Measurements from ENCODE around the gene DOK6. TPM values are rescaled to one million over a fixed set of nuclear protein-coding genes. Genes with fewer than 3 reads are reported as not detected.

DOK6 gene
- total RNA-seq, 1 experiment from 2014 or later, result not detected

- DNase-seq (ENCODE audit: low read depth), result no peak
These were observed 34.3 kb downstream of the DOK6 start for GRCh38 chr18:69435000-69435399.

DNA sequence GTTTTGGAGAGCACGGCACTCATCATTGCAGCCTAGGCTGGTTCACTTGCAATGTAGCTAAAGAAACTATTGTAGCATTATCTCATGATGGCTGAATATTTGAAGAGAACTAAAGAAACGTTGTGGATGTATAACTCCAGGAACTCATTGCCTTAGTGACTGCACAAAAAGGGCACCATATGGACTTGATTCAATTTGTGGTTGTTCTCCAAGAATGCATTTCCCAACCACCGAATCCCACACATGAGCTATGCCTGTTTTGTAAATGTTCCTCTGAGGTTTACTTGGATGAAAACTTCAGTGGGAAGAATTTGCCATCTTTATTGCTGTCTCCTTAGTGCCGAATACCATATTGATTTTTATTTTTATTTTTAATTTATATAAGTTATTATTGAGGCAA lies 43.5 kb downstream of the DOK6 start:
- DNase-seq (ENCODE audit: low read depth), result peak; percentile 11

- no peak for DNase-seq (ENCODE audit: low read depth)
These were observed 47.2 kb downstream of the DOK6 start for GRCh38 chr18:69447886-69448285.

GRCh38 chr18:69455125-69455524 lies 54.4 kb downstream of the DOK6 start:
- no peak for DNase-seq (ENCODE audit: low read depth)

- DNase-seq (ENCODE audit: low read depth), result peak; percentile 81
These were observed 68.8 kb downstream of the DOK6 start for GRCh38 chr18:69469444-69469919.

DNA sequence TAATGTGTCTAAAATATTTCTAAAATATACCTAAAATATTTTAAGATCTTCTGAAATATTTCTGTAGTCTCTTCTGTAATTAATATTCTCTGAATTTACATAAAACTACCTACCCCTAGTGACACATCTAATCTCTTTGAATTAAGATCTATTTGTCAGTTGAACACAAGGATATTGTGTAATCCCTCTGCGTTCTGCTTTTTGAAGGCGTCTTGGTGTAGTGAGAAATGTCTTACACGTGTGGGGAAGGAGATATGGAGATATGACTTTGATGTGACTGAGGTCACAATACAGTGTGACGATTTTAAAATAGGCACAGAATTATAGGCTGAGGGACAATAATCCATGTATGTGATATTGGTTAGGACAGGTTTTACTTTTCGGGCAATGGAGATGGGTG lies 79.8 kb downstream of the DOK6 start:
- no peak for DNase-seq (ENCODE audit: low read depth)

DNA sequence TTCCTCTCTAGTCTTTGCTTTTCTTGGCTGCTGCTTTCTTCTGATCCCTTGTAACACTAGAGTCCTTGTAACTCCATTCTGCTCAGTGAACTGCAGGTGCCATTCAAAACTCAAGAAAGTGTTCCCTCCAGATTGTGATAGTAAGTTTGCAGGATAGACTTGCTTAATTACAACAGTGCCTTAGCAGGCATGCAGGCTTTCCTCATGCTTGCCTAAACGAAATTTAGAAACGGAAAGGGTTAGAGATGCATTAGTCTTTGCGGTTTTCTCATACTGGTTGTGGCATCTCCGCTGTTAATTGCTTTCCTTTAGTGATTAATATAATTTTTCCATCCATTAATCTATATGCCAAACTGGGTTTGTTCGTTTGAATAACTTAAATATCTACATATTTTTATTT lies 82.9 kb downstream of the DOK6 start:
- DNase-seq (ENCODE audit: low read depth), result no peak

- peak; percentile 29 for DNase-seq (ENCODE audit: low read depth)
These were observed 84.2 kb downstream of the DOK6 start for GRCh38 chr18:69484699-69485396.

- DNase-seq (ENCODE audit: low read depth), result no peak
These were observed 87.1 kb downstream of the DOK6 start for GRCh38 chr18:69487488-69488394.

GRCh38 chr18:69490072-69490471 lies 89.4 kb downstream of the DOK6 start:
- no peak for DNase-seq (ENCODE audit: low read depth)

GRCh38 chr18:69490813-69491212 lies 90.1 kb downstream of the DOK6 start:
- DNase-seq (ENCODE audit: low read depth), result peak; percentile 75

- no peak for DNase-seq (ENCODE audit: low read depth)
These were observed 90.9 kb downstream of the DOK6 start for GRCh38 chr18:69491576-69491975.

GRCh38 chr18:69492861-69493260 lies 92.2 kb downstream of the DOK6 start:
- no peak for DNase-seq (ENCODE audit: low read depth)

- no peak for DNase-seq (ENCODE audit: low read depth)
These were observed 94.2 kb downstream of the DOK6 start for GRCh38 chr18:69494841-69495240.

- peak; percentile 11 for DNase-seq (ENCODE audit: low read depth)
These were observed 94.7 kb downstream of the DOK6 start for GRCh38 chr18:69495338-69495737.

GRCh38 chr18:69495841-69496533 lies 95.3 kb downstream of the DOK6 start:
- peak; percentile 2 for DNase-seq (ENCODE audit: low read depth)

DNA sequence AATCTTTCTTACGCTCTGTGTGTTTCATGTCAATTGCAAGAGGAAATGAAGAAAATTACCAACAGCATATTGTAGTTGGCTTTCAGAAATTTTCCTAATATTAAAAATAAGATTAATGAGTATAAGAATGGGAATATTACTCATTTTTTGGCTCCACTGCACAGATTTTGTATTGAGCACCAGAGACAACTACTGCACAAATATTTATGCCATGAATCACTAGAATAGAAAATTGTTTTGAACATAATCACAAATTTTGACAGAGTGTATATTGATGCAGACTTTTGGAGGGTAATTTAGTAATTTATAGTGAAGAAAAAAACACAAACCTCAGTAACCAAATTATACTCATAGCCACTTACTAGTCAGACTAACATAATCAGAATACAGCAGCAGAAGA lies 118.3 kb downstream of the DOK6 start:
- no peak for DNase-seq (ENCODE audit: low read depth)

DNA sequence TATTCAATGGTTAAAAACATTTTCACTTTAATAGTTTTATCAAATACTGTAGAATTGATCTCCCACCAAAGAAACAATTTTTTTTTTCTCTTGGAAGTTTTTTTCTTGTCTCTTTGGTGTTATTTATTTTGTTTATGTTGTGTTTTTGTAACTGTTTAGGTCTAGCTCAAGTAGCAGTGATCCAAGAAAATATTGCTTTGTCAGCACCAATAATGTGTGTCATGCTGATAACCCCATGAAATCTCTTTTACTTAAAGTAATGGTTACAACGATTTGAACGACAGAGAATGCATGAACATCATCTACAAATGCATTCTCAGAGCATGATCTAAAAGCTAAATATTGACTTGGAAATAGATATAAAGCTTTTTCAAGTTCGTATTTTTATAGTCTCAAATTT lies 122.9 kb downstream of the DOK6 start:
- DNase-seq (ENCODE audit: low read depth), result no peak

DNA sequence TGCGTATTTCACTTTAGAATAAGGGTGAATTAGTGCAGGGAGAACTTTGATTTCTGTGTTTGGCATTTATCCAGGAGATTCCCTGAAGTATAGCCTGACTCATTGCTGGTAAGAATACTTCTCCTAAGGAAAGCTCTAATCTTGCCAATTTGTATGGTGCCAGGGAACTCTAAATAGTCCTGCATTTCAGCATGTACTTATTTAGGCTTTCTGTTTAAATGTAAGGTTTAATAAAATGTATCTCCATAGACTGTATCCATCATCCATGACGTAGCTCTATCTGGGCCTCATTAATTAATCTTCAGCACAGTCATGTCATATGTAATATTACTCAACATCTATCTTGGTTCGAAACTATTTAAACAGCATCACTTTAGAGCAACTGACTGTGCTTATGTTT lies 127.7 kb downstream of the DOK6 start:
- DNase-seq (ENCODE audit: low read depth), result peak; percentile 1

DNA sequence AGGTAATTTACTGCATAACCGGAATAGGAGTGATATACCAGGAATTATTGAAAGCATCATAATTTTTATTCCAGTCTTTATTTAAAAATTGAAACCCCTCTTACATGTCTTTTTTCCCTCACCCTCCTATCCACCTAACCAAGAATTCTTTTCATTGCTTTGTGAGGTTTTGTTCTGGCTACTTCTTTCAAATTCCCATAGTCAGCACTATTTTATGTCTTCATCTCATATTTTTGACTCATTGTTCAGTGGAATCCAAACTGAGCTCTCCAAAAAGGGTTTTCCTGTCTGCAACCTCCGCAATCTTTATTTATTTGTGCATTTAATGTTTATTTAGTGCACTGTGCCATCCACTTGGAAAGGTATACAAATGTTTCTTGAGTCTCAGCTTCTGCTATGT lies 128.5 kb downstream of the DOK6 start:
- no peak for DNase-seq (ENCODE audit: low read depth)

DNA sequence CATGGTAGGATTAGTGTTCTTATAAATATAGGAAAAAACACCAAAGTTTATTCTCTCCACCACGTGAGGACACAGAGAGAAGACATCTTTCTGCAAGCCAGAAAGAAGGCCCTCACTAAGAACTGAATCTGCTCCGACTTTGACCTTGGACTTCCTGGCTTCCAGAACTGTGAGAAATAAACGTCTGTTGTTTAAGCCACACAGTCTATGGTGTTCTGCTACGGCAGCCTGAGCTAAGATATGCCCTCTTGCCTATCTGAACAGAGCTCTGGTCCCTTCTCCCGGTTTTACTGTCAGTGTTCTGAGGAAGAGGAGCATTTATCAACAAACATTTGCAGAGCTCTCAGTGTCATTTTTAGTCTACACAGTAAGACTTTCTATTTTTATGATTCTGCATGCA lies 131.3 kb downstream of the DOK6 start:
- no peak for DNase-seq (ENCODE audit: low read depth)

- no peak for DNase-seq (ENCODE audit: low read depth)
These were observed 136.5 kb downstream of the DOK6 start for GRCh38 chr18:69537183-69537582.

Measured in RPMI7951 (cell line).